GM12875 (cell line): ENCODE results near the gene CES1.
"Not testable (repeated sequence)": the region's sequence is repeated elsewhere in the genome, so short reads cannot be mapped to it uniquely, and the experiment has no call there.

Experiments used
- H3K4me3 ChIP-seq: one replicate; pipeline ENCODE4 v1.5.1; 2011; ENCODE audit warnings: low read depth, low read length, control low read depth
- TF ChIP-seq, protein P1 (sequence below): IDR thresholded peaks from 2 replicates; pipeline ENCODE4 v1.5.1; 2011; ENCODE audit warnings: low read depth, mild to moderate bottlenecking, control low read depth, inconsistent platforms, low read length, moderate library complexity, borderline replicate concordance; ENCODE audit not compliant: insufficient read depth

The CES1 gene

DNA sequence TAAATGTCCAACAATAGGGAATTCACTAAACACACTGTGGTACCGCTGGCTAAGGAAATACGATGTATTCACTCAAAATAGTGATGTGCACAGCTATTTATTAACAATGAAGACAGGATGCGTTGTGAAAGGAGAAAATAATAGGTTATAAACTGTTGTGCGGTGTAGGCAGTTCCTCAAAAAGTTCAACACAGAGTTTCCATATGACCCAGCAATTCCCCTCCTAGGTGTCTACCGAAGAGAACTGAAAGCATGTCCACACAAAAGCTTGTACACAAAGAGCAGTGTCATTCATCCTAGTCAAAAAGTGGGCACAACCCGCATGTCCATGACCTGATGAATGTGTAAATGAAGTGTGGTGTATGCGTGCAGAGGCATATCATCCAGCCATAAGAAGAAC is 1.2 kb upstream of the CES1 start:
- TF ChIP-seq, protein P1, sequence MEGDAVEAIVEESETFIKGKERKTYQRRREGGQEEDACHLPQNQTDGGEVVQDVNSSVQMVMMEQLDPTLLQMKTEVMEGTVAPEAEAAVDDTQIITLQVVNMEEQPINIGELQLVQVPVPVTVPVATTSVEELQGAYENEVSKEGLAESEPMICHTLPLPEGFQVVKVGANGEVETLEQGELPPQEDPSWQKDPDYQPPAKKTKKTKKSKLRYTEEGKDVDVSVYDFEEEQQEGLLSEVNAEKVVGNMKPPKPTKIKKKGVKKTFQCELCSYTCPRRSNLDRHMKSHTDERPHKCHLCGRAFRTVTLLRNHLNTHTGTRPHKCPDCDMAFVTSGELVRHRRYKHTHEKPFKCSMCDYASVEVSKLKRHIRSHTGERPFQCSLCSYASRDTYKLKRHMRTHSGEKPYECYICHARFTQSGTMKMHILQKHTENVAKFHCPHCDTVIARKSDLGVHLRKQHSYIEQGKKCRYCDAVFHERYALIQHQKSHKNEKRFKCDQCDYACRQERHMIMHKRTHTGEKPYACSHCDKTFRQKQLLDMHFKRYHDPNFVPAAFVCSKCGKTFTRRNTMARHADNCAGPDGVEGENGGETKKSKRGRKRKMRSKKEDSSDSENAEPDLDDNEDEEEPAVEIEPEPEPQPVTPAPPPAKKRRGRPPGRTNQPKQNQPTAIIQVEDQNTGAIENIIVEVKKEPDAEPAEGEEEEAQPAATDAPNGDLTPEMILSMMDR: no peak

DNA sequence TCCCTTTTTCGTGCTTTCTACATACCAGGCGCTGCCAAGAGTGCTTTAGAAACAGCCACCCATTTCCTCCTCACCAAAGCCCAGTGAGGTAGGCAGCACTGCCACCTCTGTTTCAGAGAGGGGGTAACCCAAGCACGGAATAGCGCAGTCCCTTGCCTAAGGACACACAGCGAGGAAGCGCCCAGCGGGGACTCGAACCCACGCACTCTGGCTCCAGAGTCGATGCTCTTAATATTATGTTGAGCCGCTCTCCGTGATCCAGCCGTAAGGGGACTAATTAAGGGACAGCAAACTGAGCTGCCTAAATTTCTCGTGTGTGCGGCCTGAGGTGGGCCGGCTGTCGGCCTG is 497 bp downstream of the CES1 start:
- H3K4me3 ChIP-seq: no peak overlapping the region
- TF ChIP-seq, protein P1: no peak

More for the DNA sequence above, 1.2 kb upstream of the CES1 start:
- H3K4me3 ChIP-seq: no peak overlapping the region

DNA sequence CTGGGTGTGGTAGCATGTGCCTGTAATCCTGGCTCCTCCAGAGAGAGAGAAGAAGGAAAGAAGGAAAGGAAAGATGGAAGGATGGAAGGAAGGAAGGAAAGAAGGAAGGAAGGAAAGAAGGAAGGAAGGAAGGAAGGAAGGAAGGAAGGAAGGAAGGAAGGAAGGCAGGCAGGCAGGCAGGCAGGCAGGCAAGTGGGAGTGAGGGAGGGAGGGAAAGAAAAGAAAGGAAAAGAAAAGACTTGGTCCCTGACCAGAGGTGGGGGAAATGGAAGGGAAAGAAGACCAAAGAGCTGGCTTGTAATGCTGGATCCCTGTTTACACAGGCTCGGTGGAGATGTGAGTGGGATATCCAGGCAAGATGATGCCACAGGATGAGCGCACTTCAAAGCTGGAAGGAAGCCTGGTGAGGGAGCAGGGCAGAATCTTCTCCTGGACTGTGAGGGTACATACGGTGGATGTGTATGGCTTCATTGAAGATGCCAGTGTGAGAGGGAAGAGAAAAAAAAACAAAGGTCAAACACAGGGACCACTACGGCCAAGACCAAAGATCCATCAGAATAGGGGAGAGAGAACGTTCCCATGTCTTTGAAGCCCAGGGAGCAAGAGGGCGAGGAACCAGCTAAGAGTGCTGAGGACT is 2.1 kb downstream of the CES1 start:
- TF ChIP-seq, protein P1: no peak

DNA sequence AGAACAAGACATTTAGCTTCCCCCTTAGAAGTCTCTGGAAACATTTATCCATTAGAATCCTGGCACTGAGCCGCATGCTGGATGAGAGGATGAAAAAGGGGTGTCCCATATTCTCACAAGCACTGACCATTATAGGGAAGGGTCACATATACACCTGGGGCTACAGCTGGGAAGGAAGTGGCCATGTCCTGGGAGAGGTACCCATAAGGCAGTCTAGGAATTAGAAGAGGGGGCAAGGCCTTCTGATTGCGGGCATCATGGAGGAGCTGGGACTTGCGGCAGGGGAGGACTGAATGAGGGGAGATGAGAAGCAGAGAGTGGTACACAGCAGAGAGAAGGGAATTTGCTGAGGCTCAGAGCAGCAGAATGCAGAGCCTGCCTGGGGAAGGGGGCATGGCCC is 3.7 kb downstream of the CES1 start:
- not testable (repeated sequence) for H3K4me3 ChIP-seq

More for the DNA sequence above, 2.1 kb downstream of the CES1 start:
- no peak overlapping the region for H3K4me3 ChIP-seq

DNA sequence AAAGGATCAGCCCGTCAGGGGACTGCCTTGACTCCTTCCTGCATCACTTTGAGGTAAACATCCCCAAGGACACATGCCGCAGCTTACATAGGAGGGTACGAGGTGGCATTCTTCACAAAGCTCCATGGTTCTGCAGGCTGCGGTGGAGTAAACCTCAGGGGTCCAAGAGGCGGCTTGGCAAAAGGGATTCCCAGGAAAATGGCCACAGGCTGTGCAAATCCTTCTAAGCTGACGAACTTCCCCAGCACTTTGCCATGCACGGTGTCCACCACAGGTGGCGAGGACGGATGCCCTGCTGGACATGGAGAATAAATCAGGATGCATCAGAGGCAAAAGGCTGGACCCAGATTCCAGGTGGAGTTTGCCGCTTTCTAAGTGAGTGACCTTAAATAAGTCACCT is 4.2 kb downstream of the CES1 start:
- TF ChIP-seq, protein P1: no peak
- no peak overlapping the region for H3K4me3 ChIP-seq

DNA sequence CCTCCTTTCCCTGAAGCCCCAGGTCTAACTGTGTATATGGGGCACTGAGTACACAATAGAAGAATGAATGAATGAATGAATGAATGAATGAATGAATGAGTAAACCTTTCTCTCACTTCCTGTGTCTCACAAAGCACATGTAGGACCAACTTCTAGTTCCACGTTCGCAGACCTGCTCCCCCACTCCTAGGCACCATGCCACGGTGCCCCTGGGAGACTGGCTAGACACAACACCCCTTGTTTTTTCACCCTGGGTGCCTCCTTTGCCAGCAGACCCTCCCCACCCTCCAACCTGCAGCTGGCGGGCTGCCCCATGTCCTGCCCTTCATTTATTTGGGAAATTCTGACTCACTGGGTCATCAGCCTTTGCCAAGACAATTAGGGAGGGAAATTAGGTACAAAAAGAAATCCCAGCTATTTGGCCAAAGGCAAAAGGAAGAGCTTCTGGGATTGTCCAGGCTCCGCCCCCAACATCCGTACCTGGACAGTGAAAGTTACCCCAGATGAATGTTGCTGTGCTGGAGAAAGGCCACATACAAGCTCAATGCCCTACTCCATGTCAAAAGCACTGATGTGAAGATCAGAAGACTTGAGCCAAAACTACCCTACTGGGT is 7.7 kb downstream of the CES1 start:
- TF ChIP-seq, protein P1: no peak

DNA sequence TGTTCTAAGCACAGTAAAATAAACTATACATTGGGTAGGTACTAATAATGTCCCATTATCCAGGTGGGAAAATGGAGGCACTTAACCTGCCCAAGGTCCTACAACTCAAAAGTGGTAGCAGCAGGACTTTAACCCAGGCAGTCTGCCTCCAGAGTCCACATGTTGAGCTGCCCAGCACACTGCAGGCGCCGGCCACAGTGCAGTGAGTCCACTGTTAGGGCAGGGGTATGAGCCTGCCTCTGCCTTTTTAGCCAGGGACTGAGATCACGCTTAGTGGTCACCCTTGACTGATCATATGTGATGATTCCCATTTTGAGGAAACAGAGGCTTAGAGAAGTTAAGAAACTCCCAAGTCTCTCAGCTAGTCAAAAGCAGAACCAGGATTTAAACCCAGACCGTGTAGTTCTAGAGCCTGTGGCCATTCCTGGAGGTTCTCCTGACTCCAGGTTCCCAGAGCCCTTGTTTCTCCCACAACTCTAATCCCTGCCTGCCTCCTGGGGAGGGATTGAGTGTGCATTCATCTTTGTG is 8.4 kb downstream of the CES1 start:
- TF ChIP-seq, protein P1: no peak
- H3K4me3 ChIP-seq: no peak overlapping the region

More for the DNA sequence above, 7.7 kb downstream of the CES1 start:
- H3K4me3 ChIP-seq: no peak overlapping the region
